K562 (cell line): ENCODE results near the gene CEP70. TPM values are rescaled to one million over a fixed set of nuclear protein-coding genes. Genes with fewer than 3 reads are reported as not detected.

Experiments
- ATAC-seq: fragments of 200-7000 bp; cut with Tn5 transposase; 3 replicates; pipeline ENCODE4 v1.9.1; 2020; ENCODE audit warnings: moderate library complexity
- BruUV-seq: library from RNA; stranded (reverse); fragments of 400-500 nt; replicated peaks from 2 replicates; lab custom pipeline; 2021; lab: Mats Ljungman, UMichigan
- CTCF ChIA-PET: fragments of 300-600 bp; formaldehyde crosslinking; extraction: SDS; loops from one replicate; lab custom pipeline; 2021; ENCODE audit warnings: low intra/inter-chr PET ratio; lab: Yijun Ruan, JAX
- POLR2A ChIA-PET: fragments of 300-600, 350-650 bp; sonication (Branson Sonifier 250); formaldehyde crosslinking; extraction: SDS; loops from one replicate; lab custom pipeline; 2021; ENCODE audit warnings: antibody characterized with exemption, inconsistent platforms; lab: Yijun Ruan, JAX
- DNase-seq, 4 experiments: peaks; one replicate each; pipeline versions ENCODE4 v3.0.0 to v3.0.0-alpha.2; 2011 to 2018; ENCODE audit warnings: low spot score in 3 of 4, mixed read lengths in 3 of 4; ENCODE audit errors: extremely low read depth in 1 of 4
- FAIRE-seq: peaks from 2 replicates; lab custom pipeline; 2011; peaks lifted over from hg19 to GRCh38; lab: Jason Lieb, UNC
- H2AFZ ChIP-seq: 2 replicates; pipeline ENCODE4 v1.6.0; 2011; ENCODE audit warnings: low read depth, low read length, control low read depth, inconsistent platforms
- H3K27ac ChIP-seq: fragments of 200-600 bp; 3 replicates; pipeline ENCODE4 v1.8.0; 2011; ENCODE audit warnings: low read depth, mild to moderate bottlenecking, control low read depth, inconsistent platforms, low read length, moderate library complexity, mixed read lengths; ENCODE audit errors: extremely low read depth
- H3K27me3 ChIP-seq, 2 experiments: fragments of 300-600 bp in 1 of 2; 2 replicates in 1 of 2; 3 replicates in 1 of 2; pipeline versions ENCODE4 v1.6.0 to v1.8.0; 2011; ENCODE audit warnings: inconsistent platforms in 2 of 2, low read length in 2 of 2, mild to moderate bottlenecking in 1 of 2, mixed read lengths in 1 of 2, moderate library complexity in 1 of 2; ENCODE audit not compliant: control insufficient read depth in 2 of 2, insufficient read depth in 2 of 2
- H3K36me3 ChIP-seq: fragments of 300-600 bp; 3 replicates; pipeline ENCODE4 v1.8.0; 2011; ENCODE audit warnings: mild to moderate bottlenecking, low read length, inconsistent platforms; ENCODE audit not compliant: control insufficient read depth, insufficient read depth
- H3K4me1 ChIP-seq, 2 experiments: fragments of 200-600 bp in 1 of 2; replicated peaks in 1 of 2; 2 replicates in 1 of 2; 3 replicates in 1 of 2; pipeline versions ENCODE4 v1.5.1 to v1.8.0; 2011; ENCODE audit warnings: inconsistent platforms in 2 of 2, low read length in 2 of 2, mild to moderate bottlenecking in 1 of 2, mixed read lengths in 1 of 2, moderate library complexity in 1 of 2; ENCODE audit not compliant: control insufficient read depth in 2 of 2, insufficient read depth in 2 of 2
- H3K4me2 ChIP-seq: 2 replicates; pipeline ENCODE4 v1.6.1; 2011; ENCODE audit warnings: low read length, control low read depth, inconsistent platforms, mixed read lengths; ENCODE audit not compliant: insufficient read depth
- H3K4me3 ChIP-seq: fragments of 200-600 bp; sonication (generic), shearing (Covaris generic); 2 replicates; pipeline ENCODE4 v1.5.1; 2016; ENCODE audit warnings: control low read depth, inconsistent platforms
- H3K79me2 ChIP-seq: fragments of 200-600 bp; 3 replicates; pipeline ENCODE4 v1.8.0; 2011; ENCODE audit warnings: low read length, inconsistent platforms; ENCODE audit not compliant: control insufficient read depth, insufficient read depth
- H3K9ac ChIP-seq, 2 experiments: 2 replicates each; pipeline versions ENCODE4 v1.6.0 to v1.6.1; 2011; ENCODE audit warnings: low read depth in 2 of 2, low read length in 2 of 2, control low read depth in 1 of 2, inconsistent platforms in 1 of 2, mild to moderate bottlenecking in 1 of 2, mixed read lengths in 1 of 2; ENCODE audit not compliant: insufficient read depth in 1 of 2
- H3K9me1 ChIP-seq: one replicate; pipeline ENCODE4 v1.6.0; 2011; ENCODE audit warnings: inconsistent platforms, mild to moderate bottlenecking, low read length, moderate library complexity; ENCODE audit not compliant: control insufficient read depth, insufficient read depth
- H3K9me3 ChIP-seq: replicated peaks from 2 replicates; pipeline ENCODE4 v1.5.1; 2011; ENCODE audit warnings: low read depth, low read length, inconsistent platforms; ENCODE audit not compliant: control insufficient read depth, insufficient read depth
- H4K20me1 ChIP-seq: replicated peaks from 2 replicates; pipeline ENCODE4 v1.6.1; 2011; ENCODE audit warnings: low read length, inconsistent platforms, mixed read lengths; ENCODE audit not compliant: control insufficient read depth, insufficient read depth
- CBX3 ChIP-seq, 2 experiments: IDR thresholded peaks; 1 replicate in 1 of 2; 2 replicates in 1 of 2; pipeline ENCODE4 v1.6.1; 2012; ENCODE audit warnings: inconsistent platforms in 2 of 2, low read length in 2 of 2, borderline replicate concordance in 1 of 2, control low read depth in 1 of 2
- CHD2 ChIP-seq: IDR thresholded peaks from 2 replicates; pipeline ENCODE4 v1.6.1; 2011; ENCODE audit warnings: low read depth, low read length
- E2F3 ChIP-seq: fragments of 250-450 bp; sonication (Bioruptor Pico); IDR thresholded peaks from 2 replicates; pipeline ENCODE4 v1.4.0; 2020; ENCODE audit warnings: mild to moderate bottlenecking
- L3MBTL2 ChIP-seq: fragments of 450-650 bp; IDR thresholded peaks from 2 replicates; pipeline ENCODE4 v1.6.1; 2016; ENCODE audit warnings: mild to moderate bottlenecking, moderate library complexity
- MYBL2 ChIP-seq, 2 experiments: fragments of 450-650 bp in 1 of 2; sonication (generic) in 1 of 2; formaldehyde crosslinking in 1 of 2; IDR thresholded peaks; 2 replicates each; pipeline versions ENCODE4 v1.6.1 to v1.8.1; 2017 to 2022; ENCODE audit warnings: borderline replicate concordance in 1 of 2, inconsistent platforms in 1 of 2, low read depth in 1 of 2, mild to moderate bottlenecking in 1 of 2, missing genetic modification reagents in 1 of 2, moderate library complexity in 1 of 2
- NFRKB ChIP-seq: fragments of 450-650 bp; IDR thresholded peaks from 2 replicates; pipeline ENCODE4 v1.6.1; 2016; ENCODE audit warnings: low read depth
- PREB ChIP-seq: sonication (generic); formaldehyde crosslinking; IDR thresholded peaks from 2 replicates; pipeline ENCODE4 v1.8.1; 2023; ENCODE audit warnings: mild to moderate bottlenecking, missing genetic modification reagents
- RBM15 ChIP-seq: fragments of 200-400 bp; formaldehyde crosslinking; IDR thresholded peaks from 2 replicates; pipeline ENCODE4 v1.6.1; 2018; ENCODE audit warnings: mild to moderate bottlenecking, low read length, moderate library complexity; ENCODE audit not compliant: insufficient read depth
- SNIP1 ChIP-seq: fragments of 450-650 bp; IDR thresholded peaks from 2 replicates; pipeline ENCODE4 v1.7.1; 2017; ENCODE audit warnings: low read depth, mild to moderate bottlenecking
- SRSF1 ChIP-seq: fragments of 200-400 bp; formaldehyde crosslinking; IDR thresholded peaks from 2 replicates; pipeline ENCODE4 v1.6.1; 2017; ENCODE audit warnings: mild to moderate bottlenecking, low read depth, low read length, moderate library complexity
- TAF15 ChIP-seq: fragments of 200-400 bp; formaldehyde crosslinking; IDR thresholded peaks from 2 replicates; pipeline ENCODE4 v1.6.1; 2017; ENCODE audit warnings: mild to moderate bottlenecking, low read depth, low read length, moderate library complexity
- TBL1XR1 ChIP-seq, 2 experiments: IDR thresholded peaks; 2 replicates each; pipeline ENCODE4 v1.6.1; 2012; ENCODE audit warnings: improper control_type of control experiment in 2 of 2, low read length in 2 of 2, mild to moderate bottlenecking in 1 of 2
- TRIM28 ChIP-seq: fragments of 450-650 bp; IDR thresholded peaks from 2 replicates; pipeline ENCODE4 v1.6.1; 2017
- ZBTB26 ChIP-seq: fragments of 450-650 bp; formaldehyde crosslinking; IDR thresholded peaks from 2 replicates; pipeline ENCODE4 v1.4.0; 2022; ENCODE audit warnings: missing genetic modification characterization
- ZHX1 ChIP-seq: fragments of 150-350 bp; conservative IDR thresholded peaks from 2 replicates; pipeline ENCODE4 v1.6.1; 2014; ENCODE audit warnings: low read length
- ZKSCAN8 ChIP-seq: fragments of 200-800 bp; sonication (Bioruptor generic); IDR thresholded peaks from 2 replicates; pipeline ENCODE4 v1.6.1; 2016; ENCODE audit warnings: missing genetic modification characterization, missing compliant biosample characterization
- ZNF253 ChIP-seq: fragments of 250-450 bp; sonication (Bioruptor Pico); conservative IDR thresholded peaks from 2 replicates; pipeline ENCODE4 v1.6.1; 2021; ENCODE audit warnings: mild to moderate bottlenecking
- ZNF3 ChIP-seq: fragments of 250-450 bp; sonication (Bioruptor Pico); IDR thresholded peaks from 2 replicates; pipeline ENCODE4 v1.5.0; 2021; ENCODE audit warnings: mild to moderate bottlenecking, moderate library complexity
- ZNF324 ChIP-seq: fragments of 250-450 bp; sonication (Bioruptor Pico); IDR thresholded peaks from 2 replicates; pipeline ENCODE4 v1.4.0; 2020; ENCODE audit warnings: mild to moderate bottlenecking
- ZNF445 ChIP-seq: fragments of 250-450 bp; sonication (Bioruptor Pico); IDR thresholded peaks from 2 replicates; pipeline ENCODE4 v1.4.0; 2020; ENCODE audit warnings: low read depth, mild to moderate bottlenecking, moderate library complexity
- ZNF57 ChIP-seq: fragments of 450-650 bp; formaldehyde crosslinking; IDR thresholded peaks from 2 replicates; pipeline ENCODE4 v1.4.0; 2020; ENCODE audit warnings: mild to moderate bottlenecking, moderate library complexity
- WGBS: fragments of 100-300 bp; shearing (Covaris generic); methylation state at CpG from one replicate; pipeline ENCODE4 v1.1.6; 2016; ENCODE audit warnings: low coverage, mixed read lengths; ENCODE audit not compliant: insufficient coverage; ENCODE audit errors: missing lambda C conversion rate; 5-methylcytosine and 5-hydroxymethylcytosine counted together
- in situ Hi-C: fragments of 300-500 bp; cut with MboI; formaldehyde crosslinking; loops from 4 replicates; pipeline ENCODE4 v1.15.0; 2018; ENCODE audit warnings: inconsistent platforms, mixed read lengths
- intact Hi-C: fragments of 100-400 bp; cut with micrococcal nuclease; formaldehyde crosslinking; loops from 2 replicates; pipeline ENCODE4 v1.14.2; 2022
- polyA plus RNA-seq, 8 experiments: library from polyadenylated mRNA; depleted of rRNA in 4 of 8; stranded (reverse) in 5 of 8; unstranded in 3 of 8; fragments of >200 nt; fragmentation: Nextera tagmentation in 2 of 8; fragmentation: Illumina TruSeq in 1 of 8; extraction: Ambion mirVana in 2 of 8; extraction: Trizol in 1 of 8; gene quantifications; 2 replicates each; pipeline versions ENCODE4 v1.2.1 to v1.2.3, GENCODE V29; 2011 to 2014; ENCODE audit warnings: inconsistent platforms in 1 of 8, missing spikeins in 1 of 8
- total RNA-seq, 7 experiments: library from RNA; depleted of rRNA in 6 of 7; stranded (reverse); fragments of >200 nt in 6 of 7; fragmentation: Illumina TruSeq in 2 of 7; extraction: Trizol in 2 of 7; gene quantifications; 2 replicates each; pipeline versions ENCODE4 v1.2.1 to v1.2.3, GENCODE V29; 2011 to 2021; ENCODE audit warnings: low replicate concordance in 1 of 7

The CEP70 gene
- total and polyA plus RNA-seq, 9 of the 15 experiments (the other 6 are each of a cell fraction or from before 2014, with no cell fraction given): 16.1 to 31.5 (median 23.4) TPM

GRCh38 chr3:138642927-138643253 lies 48.8 kb upstream of the CEP70 start:
- ChIA-PET POLR2A (no interaction called here), CTCF (no interaction called here)
- Histone ChIP-seq H3K9me1 (no peaks in the 10 kb centered on the region), H3K36me3 (no peaks in the 10 kb centered on the region), H3K9ac (no peak overlapping the region), H3K4me1 (no peaks in the 10 kb centered on the region), H4K20me1 (no peaks in the 10 kb centered on the region), H3K27ac (no peak overlapping the region), H3K9me3 (peaks cover 6% of the 10 kb centered on the region; the same call in 1 of the 2 replicates), H3K79me2 (no peaks in the 10 kb centered on the region), H3K4me2 (no peak overlapping the region), H3K4me3 (no peak overlapping the region), H3K27me3 (no peaks in the 10 kb centered on the region), H2AFZ (no peak overlapping the region)
- FAIRE-seq (no peak), DNase-seq (no peak), ATAC-seq (no peak)
- in situ Hi-C loops: no loop called here
- WGBS: 68% methylated on average over 1 of the region's 1 CpG
- BruUV-seq: no TSS peak
- intact Hi-C loops: no loop called here
- TF ChIP-seq ZBTB26 (CRISPR knock-in tag): no peak
- no peak for TF ChIP-seq PREB (CRISPR knock-in tag)
- peak; percentile 98 for TF ChIP-seq ZNF324 (CRISPR knock-in tag)
- no peak for TF ChIP-seq E2F3
- TF ChIP-seq ZNF445 (CRISPR knock-in tag): peak; percentile 80
- TF ChIP-seq RBM15: no peak
- no peak for TF ChIP-seq SRSF1
- TF ChIP-seq CHD2: no peak
- TF ChIP-seq ZNF3 (CRISPR knock-in tag): no peak
- no peak for TF ChIP-seq MYBL2 (IDR thresholded peaks at IDR 0.05; ENCODE audit: low read depth)
- TF ChIP-seq MYBL2 (CRISPR knock-in tag; IDR thresholded peaks at IDR 0.05; ENCODE audit: borderline replicate concordance): no peak
- TF ChIP-seq L3MBTL2: no peak
- peak in 1 of 2 experiments; percentile 63; a peak in 1 of 3 replicates for TF ChIP-seq CBX3 (IDR thresholded peaks at IDR 0.05; ENCODE audit: borderline replicate concordance in 1 of 2, low read length in 2 of 2)
- TF ChIP-seq ZHX1: no peak
- no peak for TF ChIP-seq ZKSCAN8 (CRISPR knock-in tag)
- no peak for TF ChIP-seq NFRKB
- TF ChIP-seq ZNF57 (CRISPR knock-in tag): no peak
- no peak for TF ChIP-seq ZNF253 (CRISPR knock-in tag)
- TF ChIP-seq SNIP1: no peak
- peak; percentile 61; the same call in 1 of the 2 replicates for TF ChIP-seq TRIM28
- no peak for TF ChIP-seq TAF15
- TF ChIP-seq TBL1XR1 (IDR thresholded peaks at IDR 0.05; ENCODE audit: low read length in 2 of 2): no peak
